Keratinocyte (primary cell): ENCODE measurements around the gene STOM.

Source experiments
- EZH2 ChIP-seq: IDR thresholded peaks from one replicate; pipeline ENCODE4 v1.6.1; 2012; ENCODE audit warnings: inconsistent platforms, mild to moderate bottlenecking, low read length, moderate library complexity
- TF ChIP-seq, protein P1 (sequence below), 3 experiments: IDR thresholded peaks in 1 of 3; conservative IDR thresholded peaks in 1 of 3; optimal IDR thresholded peaks in 1 of 3; 2 replicates in 2 of 3; 3 replicates in 1 of 3; pipeline versions ENCODE3 to v1.5.1; 2011; ENCODE audit warnings: low read length in 3 of 3, mild to moderate bottlenecking in 3 of 3, moderate library complexity in 2 of 3, control low read depth in 1 of 3, inconsistent platforms in 1 of 3; ENCODE audit not compliant: insufficient read depth in 2 of 3; ENCODE audit errors: extremely low read depth in 1 of 3

GRCh38 chr9:121302786-121303185, 67.3 kb downstream of the STOM start:
- TF ChIP-seq, protein P1, sequence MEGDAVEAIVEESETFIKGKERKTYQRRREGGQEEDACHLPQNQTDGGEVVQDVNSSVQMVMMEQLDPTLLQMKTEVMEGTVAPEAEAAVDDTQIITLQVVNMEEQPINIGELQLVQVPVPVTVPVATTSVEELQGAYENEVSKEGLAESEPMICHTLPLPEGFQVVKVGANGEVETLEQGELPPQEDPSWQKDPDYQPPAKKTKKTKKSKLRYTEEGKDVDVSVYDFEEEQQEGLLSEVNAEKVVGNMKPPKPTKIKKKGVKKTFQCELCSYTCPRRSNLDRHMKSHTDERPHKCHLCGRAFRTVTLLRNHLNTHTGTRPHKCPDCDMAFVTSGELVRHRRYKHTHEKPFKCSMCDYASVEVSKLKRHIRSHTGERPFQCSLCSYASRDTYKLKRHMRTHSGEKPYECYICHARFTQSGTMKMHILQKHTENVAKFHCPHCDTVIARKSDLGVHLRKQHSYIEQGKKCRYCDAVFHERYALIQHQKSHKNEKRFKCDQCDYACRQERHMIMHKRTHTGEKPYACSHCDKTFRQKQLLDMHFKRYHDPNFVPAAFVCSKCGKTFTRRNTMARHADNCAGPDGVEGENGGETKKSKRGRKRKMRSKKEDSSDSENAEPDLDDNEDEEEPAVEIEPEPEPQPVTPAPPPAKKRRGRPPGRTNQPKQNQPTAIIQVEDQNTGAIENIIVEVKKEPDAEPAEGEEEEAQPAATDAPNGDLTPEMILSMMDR (optimal IDR thresholded peaks at IDR 0.05 in 1 of 3, IDR thresholded peaks at IDR 0.05 in 1 of 3, conservative IDR thresholded peaks at IDR 0.05 in 1 of 3; ENCODE audit: extremely low read depth in 1 of 3, insufficient read depth in 2 of 3, low read length in 3 of 3) = no peak
- no peak for TF ChIP-seq EZH2
